ENCODE results near the gene IL12RB2.

IL12RB2 gene

GRCh38 chr1:67348586-67349252 is 41.0 kb downstream of the IL12RB2 start:
- Histone ChIP-seq H3K9ac (ENCODE audit: insufficient read length, low read depth) (no peak overlapping the region), H3K36me3 (ENCODE audit: insufficient read depth, insufficient read length, low read length) (no peaks in the 10 kb centered on the region)
- DNase-seq (ENCODE audit: low read depth, low spot score) = no peak

GRCh38 chr1:67350783-67351182 is 43.1 kb downstream of the IL12RB2 start:
- H3K9ac ChIP-seq (ENCODE audit: insufficient read length, low read depth) = no peak overlapping the region
- H3K9me3 ChIP-seq (ENCODE audit: insufficient read depth, low read length) = no peaks in the 10 kb centered on the region
- H3K27me3 ChIP-seq (ENCODE audit: insufficient read depth, insufficient read length) = no peaks in the 10 kb centered on the region
- DNase-seq (ENCODE audit: low read depth, low spot score) = no peak
- no peak overlapping the region for H3K4me3 ChIP-seq (ENCODE audit: insufficient read length, low read depth)
- H3K36me3 ChIP-seq (ENCODE audit: insufficient read depth, insufficient read length, low read length) = no peaks in the 10 kb centered on the region
- H3K4me1 ChIP-seq (ENCODE audit: insufficient read depth, insufficient read length) = no peaks in the 10 kb centered on the region
- TF ChIP-seq SUZ12 (IDR thresholded peaks at IDR 0.05; ENCODE audit: extremely low read depth, insufficient read depth, insufficient read length) = no peak
- TF ChIP-seq ZNF274 (IDR thresholded peaks at IDR 0.05; ENCODE audit: low read depth, low read length) = no peak
- no peak for TF ChIP-seq YY1 (IDR thresholded peaks at IDR 0.05; ENCODE audit: insufficient read depth, insufficient read length)

More at GRCh38 chr1:67348586-67349252, 41.0 kb downstream of the IL12RB2 start:
- Histone ChIP-seq H3K27me3 (ENCODE audit: insufficient read depth, insufficient read length) (no peaks in the 10 kb centered on the region), H3K4me3 (ENCODE audit: insufficient read length, low read depth) (no peak overlapping the region), H3K9me3 (ENCODE audit: insufficient read depth, low read length) (no peaks in the 10 kb centered on the region), H3K4me1 (ENCODE audit: insufficient read depth, insufficient read length) (no peaks in the 10 kb centered on the region)
- no peak for TF ChIP-seq YY1 (IDR thresholded peaks at IDR 0.05; ENCODE audit: insufficient read depth, insufficient read length)
- TF ChIP-seq SUZ12 (IDR thresholded peaks at IDR 0.05; ENCODE audit: extremely low read depth, insufficient read depth, insufficient read length) = no peak
- no peak for TF ChIP-seq ZNF274 (IDR thresholded peaks at IDR 0.05; ENCODE audit: low read depth, low read length)

- no peak overlapping the region for H3K4me3 ChIP-seq (ENCODE audit: insufficient read length, low read depth)
- H3K9ac ChIP-seq (ENCODE audit: insufficient read length, low read depth) = no peak overlapping the region
- no peak for DNase-seq (ENCODE audit: low read depth, low spot score)
- H3K27me3 ChIP-seq (ENCODE audit: insufficient read depth, insufficient read length) = no peaks in the 10 kb centered on the region
- H3K36me3 ChIP-seq (ENCODE audit: insufficient read depth, insufficient read length, low read length) = no peaks in the 10 kb centered on the region
- no peaks in the 10 kb centered on the region for H3K9me3 ChIP-seq (ENCODE audit: insufficient read depth, low read length)
- TF ChIP-seq SUZ12 (IDR thresholded peaks at IDR 0.05; ENCODE audit: extremely low read depth, insufficient read depth, insufficient read length) = no peak
- TF ChIP-seq ZNF274 (IDR thresholded peaks at IDR 0.05; ENCODE audit: low read depth, low read length) = no peak
- no peak for TF ChIP-seq YY1 (IDR thresholded peaks at IDR 0.05; ENCODE audit: insufficient read depth, insufficient read length)
- H3K4me1 ChIP-seq (ENCODE audit: insufficient read depth, insufficient read length) = peaks cover 5% of the 10 kb centered on the region
These were observed 44.5 kb downstream of the IL12RB2 start for GRCh38 chr1:67352211-67352610.

GRCh38 chr1:67355745-67356424 is 48.2 kb downstream of the IL12RB2 start:
- Histone ChIP-seq H3K4me1 (ENCODE audit: insufficient read depth, insufficient read length) (peaks cover 5% of the 10 kb centered on the region), H3K27me3 (ENCODE audit: insufficient read depth, insufficient read length) (no peaks in the 10 kb centered on the region), H3K4me3 (ENCODE audit: insufficient read length, low read depth) (no peak overlapping the region), H3K9ac (ENCODE audit: insufficient read length, low read depth) (no peak overlapping the region), H3K36me3 (ENCODE audit: insufficient read depth, insufficient read length, low read length) (no peaks in the 10 kb centered on the region), H3K9me3 (ENCODE audit: insufficient read depth, low read length) (no peaks in the 10 kb centered on the region)
- TF ChIP-seq ZNF274 (IDR thresholded peaks at IDR 0.05; ENCODE audit: low read depth, low read length) (no peak), SUZ12 (IDR thresholded peaks at IDR 0.05; ENCODE audit: extremely low read depth, insufficient read depth, insufficient read length) (no peak), YY1 (IDR thresholded peaks at IDR 0.05; ENCODE audit: insufficient read depth, insufficient read length) (no peak)
- no peak for DNase-seq (ENCODE audit: low read depth, low spot score)

- Histone ChIP-seq H3K27me3 (ENCODE audit: insufficient read depth, insufficient read length) (no peaks in the 10 kb centered on the region), H3K9ac (ENCODE audit: insufficient read length, low read depth) (no peak overlapping the region), H3K9me3 (ENCODE audit: insufficient read depth, low read length) (no peaks in the 10 kb centered on the region), H3K4me1 (ENCODE audit: insufficient read depth, insufficient read length) (peaks cover 5% of the 10 kb centered on the region), H3K36me3 (ENCODE audit: insufficient read depth, insufficient read length, low read length) (no peaks in the 10 kb centered on the region), H3K4me3 (ENCODE audit: insufficient read length, low read depth) (no peak overlapping the region)
- DNase-seq (ENCODE audit: low read depth, low spot score) = no peak
- TF ChIP-seq SUZ12 (IDR thresholded peaks at IDR 0.05; ENCODE audit: extremely low read depth, insufficient read depth, insufficient read length) (no peak), YY1 (IDR thresholded peaks at IDR 0.05; ENCODE audit: insufficient read depth, insufficient read length) (no peak), ZNF274 (IDR thresholded peaks at IDR 0.05; ENCODE audit: low read depth, low read length) (no peak)
These were observed 51.9 kb downstream of the IL12RB2 start for GRCh38 chr1:67359592-67359991.

GRCh38 chr1:67361641-67362040 is 54.0 kb downstream of the IL12RB2 start:
- Histone ChIP-seq H3K9me3 (ENCODE audit: insufficient read depth, low read length) (no peaks in the 10 kb centered on the region), H3K4me3 (ENCODE audit: insufficient read length, low read depth) (no peak overlapping the region)
- TF ChIP-seq SUZ12 (IDR thresholded peaks at IDR 0.05; ENCODE audit: extremely low read depth, insufficient read depth, insufficient read length) (no peak), ZNF274 (IDR thresholded peaks at IDR 0.05; ENCODE audit: low read depth, low read length) (no peak), YY1 (IDR thresholded peaks at IDR 0.05; ENCODE audit: insufficient read depth, insufficient read length) (no peak)

GRCh38 chr1:67367370-67368045 is 59.8 kb downstream of the IL12RB2 start:
- DNase-seq (ENCODE audit: low read depth, low spot score) = no peak
- TF ChIP-seq ZNF274 (IDR thresholded peaks at IDR 0.05; ENCODE audit: low read depth, low read length) (no peak), SUZ12 (IDR thresholded peaks at IDR 0.05; ENCODE audit: extremely low read depth, insufficient read depth, insufficient read length) (no peak), YY1 (IDR thresholded peaks at IDR 0.05; ENCODE audit: insufficient read depth, insufficient read length) (no peak)
- H3K9ac ChIP-seq (ENCODE audit: insufficient read length, low read depth) = no peak overlapping the region
- no peak overlapping the region for H3K4me3 ChIP-seq (ENCODE audit: insufficient read length, low read depth)
- H3K36me3 ChIP-seq (ENCODE audit: insufficient read depth, insufficient read length, low read length) = no peaks in the 10 kb centered on the region
- no peaks in the 10 kb centered on the region for H3K27me3 ChIP-seq (ENCODE audit: insufficient read depth, insufficient read length)
- no peaks in the 10 kb centered on the region for H3K9me3 ChIP-seq (ENCODE audit: insufficient read depth, low read length)
- no peaks in the 10 kb centered on the region for H3K4me1 ChIP-seq (ENCODE audit: insufficient read depth, insufficient read length)

More at GRCh38 chr1:67361641-67362040, 54.0 kb downstream of the IL12RB2 start:
- Histone ChIP-seq H3K36me3 (ENCODE audit: insufficient read depth, insufficient read length, low read length) (no peaks in the 10 kb centered on the region), H3K9ac (ENCODE audit: insufficient read length, low read depth) (no peak overlapping the region), H3K4me1 (ENCODE audit: insufficient read depth, insufficient read length) (no peaks in the 10 kb centered on the region), H3K27me3 (ENCODE audit: insufficient read depth, insufficient read length) (no peaks in the 10 kb centered on the region)
- no peak for DNase-seq (ENCODE audit: low read depth, low spot score)

All from NT2/D1 (cell line).